Thyroid gland (tissue), 4 donors: ENCODE measurements around the gene SZT2.

Experiments used
- POLR2A ChIP-seq, 2 donors: fragments of 450-650 bp; IDR thresholded peaks; one replicate each; pipeline ENCODE4 v1.6.1; 2017; ENCODE audit warnings: antibody characterized with exemption in 2 of 2, mild to moderate bottlenecking in 2 of 2, moderate library complexity in 1 of 2
- TF ChIP-seq, protein P1 (sequence below), 6 experiments: fragments of 200-600 bp in 3 of 6; fragments of 450-650 bp in 3 of 6; sonication (generic) in 3 of 6; IDR thresholded peaks; one replicate each; pipeline ENCODE4 v1.5.1; 2016 to 2019; ENCODE audit warnings: antibody characterized with exemption in 6 of 6, mild to moderate bottlenecking in 2 of 6, inconsistent platforms in 1 of 6, moderate library complexity in 1 of 6

DNA sequence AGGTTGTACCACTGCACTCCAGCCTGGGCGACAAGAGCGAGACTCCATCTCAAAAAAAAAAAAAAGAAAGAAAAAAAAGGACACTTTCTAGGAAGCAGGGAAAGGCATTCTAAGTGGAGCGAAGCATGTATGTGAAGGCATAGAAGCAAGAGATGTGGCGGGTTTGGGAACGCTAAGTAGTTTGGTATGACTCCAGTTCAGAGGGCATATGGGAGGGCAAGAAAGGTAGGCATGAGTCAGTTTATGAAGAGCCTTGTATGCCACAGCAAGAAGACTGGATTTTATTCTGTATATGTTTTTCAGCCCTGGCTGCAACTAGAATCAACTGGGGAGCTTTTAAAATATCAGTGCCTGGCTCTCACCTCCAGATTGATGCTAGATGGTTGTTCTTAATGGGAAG, 17.5 kb upstream of the SZT2 start:
- TF ChIP-seq, protein P1, sequence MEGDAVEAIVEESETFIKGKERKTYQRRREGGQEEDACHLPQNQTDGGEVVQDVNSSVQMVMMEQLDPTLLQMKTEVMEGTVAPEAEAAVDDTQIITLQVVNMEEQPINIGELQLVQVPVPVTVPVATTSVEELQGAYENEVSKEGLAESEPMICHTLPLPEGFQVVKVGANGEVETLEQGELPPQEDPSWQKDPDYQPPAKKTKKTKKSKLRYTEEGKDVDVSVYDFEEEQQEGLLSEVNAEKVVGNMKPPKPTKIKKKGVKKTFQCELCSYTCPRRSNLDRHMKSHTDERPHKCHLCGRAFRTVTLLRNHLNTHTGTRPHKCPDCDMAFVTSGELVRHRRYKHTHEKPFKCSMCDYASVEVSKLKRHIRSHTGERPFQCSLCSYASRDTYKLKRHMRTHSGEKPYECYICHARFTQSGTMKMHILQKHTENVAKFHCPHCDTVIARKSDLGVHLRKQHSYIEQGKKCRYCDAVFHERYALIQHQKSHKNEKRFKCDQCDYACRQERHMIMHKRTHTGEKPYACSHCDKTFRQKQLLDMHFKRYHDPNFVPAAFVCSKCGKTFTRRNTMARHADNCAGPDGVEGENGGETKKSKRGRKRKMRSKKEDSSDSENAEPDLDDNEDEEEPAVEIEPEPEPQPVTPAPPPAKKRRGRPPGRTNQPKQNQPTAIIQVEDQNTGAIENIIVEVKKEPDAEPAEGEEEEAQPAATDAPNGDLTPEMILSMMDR (IDR thresholded peaks at IDR 0.05) = no peak
- TF ChIP-seq POLR2A (IDR thresholded peaks at IDR 0.05) = no peak
